GM19455 (cell line): ENCODE results near the gene KRT17.
"Not testable (repeated sequence)": the region's sequence is repeated elsewhere in the genome, so short reads cannot be mapped to it uniquely, and the experiment has no call there.

Experiments used
- ATAC-seq: cut with Tn5 transposase; IDR thresholded peaks from one replicate; pipeline ENCODE4 v1.9.1; 2021; ENCODE audit not compliant: unreplicated experiment

The KRT17 gene

GRCh38 chr17:41599680-41600079 is 24.7 kb downstream of the KRT17 start:
- ATAC-seq = no peak

GRCh38 chr17:41595585-41595984 is 28.8 kb downstream of the KRT17 start:
- ATAC-seq = no peak

- no peak for ATAC-seq
Observed at GRCh38 chr17:41594363-41594915, 29.9 kb downstream of the KRT17 start.

GRCh38 chr17:41593306-41593981 is 30.9 kb downstream of the KRT17 start:
- no peak for ATAC-seq

GRCh38 chr17:41592601-41593305 is 31.6 kb downstream of the KRT17 start:
- ATAC-seq = no peak

GRCh38 chr17:41589301-41589700 is 35.1 kb downstream of the KRT17 start:
- no peak for ATAC-seq

GRCh38 chr17:41588126-41588810 is 36.1 kb downstream of the KRT17 start:
- ATAC-seq = no peak

- no peak for ATAC-seq
Observed at GRCh38 chr17:41586863-41587495, 37.4 kb downstream of the KRT17 start, which contains the start of gene KRT14. Gene KRT14, minus strand, starts transcription at chr17:41586895. Its CDS starts 61 bp downstream, at chr17:41586834.

- no peak for ATAC-seq
Observed at GRCh38 chr17:41585301-41586056, 38.9 kb downstream of the KRT17 start.

- not testable (repeated sequence) for ATAC-seq
Observed at GRCh38 chr17:41584331-41584927, 39.9 kb downstream of the KRT17 start.

GRCh38 chr17:41583137-41584127 is 40.9 kb downstream of the KRT17 start:
- ATAC-seq = no peak

GRCh38 chr17:41582061-41582968 is 42.1 kb downstream of the KRT17 start:
- not testable (repeated sequence) for ATAC-seq

- no peak for ATAC-seq
Observed at GRCh38 chr17:41581366-41582060, 42.9 kb downstream of the KRT17 start.

- ATAC-seq = no peak
Observed at GRCh38 chr17:41580687-41581365, 43.5 kb downstream of the KRT17 start.

- no peak for ATAC-seq
Observed at GRCh38 chr17:41580244-41580575, 44.2 kb downstream of the KRT17 start.

GRCh38 chr17:41579484-41580243 is 44.7 kb downstream of the KRT17 start:
- no peak for ATAC-seq
